Activated naive CD4-positive, alpha-beta T cell treated with anti-CD3 and anti-CD28 coated beads, Interleukin-2, amount 50 U/mL, for 24 hours (primary cell): Measurements from ENCODE around the gene TBC1D22B.
"Not testable (repeated sequence)": the region's sequence is repeated elsewhere in the genome, so short reads cannot be mapped to it uniquely, and the experiment has no call there.

ENCODE experiments used
- H3K27ac Mint-ChIP-seq: one replicate; pipeline ENCODE4 v1.8.0; 2021; ENCODE audit warnings: mild to moderate bottlenecking, mixed read lengths
- H3K27me3 Mint-ChIP-seq: one replicate; pipeline ENCODE4 v1.8.0; 2021; ENCODE audit warnings: mixed read lengths
- H3K36me3 Mint-ChIP-seq: one replicate; pipeline ENCODE4 v1.8.0; 2021; ENCODE audit warnings: mixed read lengths
- H3K4me1 Mint-ChIP-seq: one replicate; pipeline ENCODE4 v1.8.0; 2021; ENCODE audit warnings: mixed read lengths
- H3K4me3 Mint-ChIP-seq: one replicate; pipeline ENCODE4 v1.8.0; 2021; ENCODE audit warnings: mild to moderate bottlenecking, mixed read lengths
- H3K9me3 Mint-ChIP-seq: one replicate; pipeline ENCODE4 v1.8.0; 2021; ENCODE audit warnings: mixed read lengths

TBC1D22B gene

DNA sequence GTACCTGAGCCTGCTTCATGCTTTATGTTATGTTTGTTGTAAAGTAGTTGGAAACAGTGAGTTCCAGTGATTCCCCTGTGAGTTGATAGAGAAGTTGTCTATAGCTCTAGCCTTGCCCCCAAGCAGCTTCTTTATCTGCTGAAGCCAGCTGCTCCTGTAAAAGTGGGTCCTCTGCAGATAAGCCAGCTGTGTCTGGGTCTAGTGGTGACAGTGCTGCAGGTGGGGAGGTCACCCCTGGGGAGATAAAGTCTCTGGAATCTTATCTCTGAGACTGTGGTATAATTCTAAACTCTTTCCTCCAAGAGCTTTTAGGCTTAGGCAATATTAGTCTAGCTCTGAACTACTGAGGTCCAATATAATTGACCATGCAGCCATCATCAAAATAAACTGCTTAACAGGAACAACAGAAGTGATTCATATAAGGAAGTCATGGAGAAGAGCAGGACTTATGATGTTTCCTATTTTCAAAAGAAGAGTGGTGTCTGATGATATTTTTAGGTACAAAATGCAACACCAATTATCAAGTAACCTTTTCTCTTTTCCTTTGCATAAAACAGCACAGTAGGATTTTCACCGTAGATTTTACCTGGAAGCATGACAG lies 44.6 kb downstream of the TBC1D22B start:
- no peak overlapping the region for H3K4me3 Mint-ChIP-seq
- H3K9me3 Mint-ChIP-seq = no peaks in the 10 kb centered on the region
- peaks cover 25% of the 10 kb centered on the region for H3K36me3 Mint-ChIP-seq
- no peaks in the 10 kb centered on the region for H3K4me1 Mint-ChIP-seq
- H3K27ac Mint-ChIP-seq = no peak overlapping the region
- no peaks in the 10 kb centered on the region for H3K27me3 Mint-ChIP-seq

DNA sequence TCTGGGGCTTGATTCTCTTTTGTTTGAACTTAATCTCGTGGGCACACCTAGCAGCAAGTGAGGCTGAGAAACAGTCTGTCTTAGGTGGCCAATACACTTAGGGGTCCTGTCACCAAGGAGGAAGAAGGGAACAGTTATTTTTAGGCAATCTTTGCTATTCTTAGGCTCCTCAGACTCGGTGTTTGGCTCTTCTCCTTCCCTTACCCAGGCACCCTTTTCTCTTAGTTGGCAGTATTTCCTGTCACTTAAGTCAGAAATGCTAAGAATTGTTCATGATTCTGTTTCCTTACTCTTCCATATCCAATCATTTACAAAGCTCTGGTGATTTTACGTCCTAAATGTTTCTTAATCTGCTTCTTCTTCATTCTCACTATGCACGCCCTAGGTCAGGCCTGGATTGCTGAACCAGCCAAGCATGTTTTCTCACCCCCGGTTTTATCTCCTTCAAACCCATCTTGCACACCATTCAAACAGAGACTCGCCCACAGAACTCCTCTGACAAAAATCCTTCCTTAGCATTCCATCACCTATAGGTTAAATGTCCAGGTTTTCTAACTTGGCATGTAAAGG lies 45.6 kb downstream of the TBC1D22B start:
- Mint-ChIP-seq H3K4me3 (no peak overlapping the region), H3K27me3 (no peaks in the 10 kb centered on the region), H3K36me3 (peaks cover 17% of the 10 kb centered on the region), H3K9me3 (no peaks in the 10 kb centered on the region), H3K27ac (no peak overlapping the region), H3K4me1 (no peaks in the 10 kb centered on the region)

DNA sequence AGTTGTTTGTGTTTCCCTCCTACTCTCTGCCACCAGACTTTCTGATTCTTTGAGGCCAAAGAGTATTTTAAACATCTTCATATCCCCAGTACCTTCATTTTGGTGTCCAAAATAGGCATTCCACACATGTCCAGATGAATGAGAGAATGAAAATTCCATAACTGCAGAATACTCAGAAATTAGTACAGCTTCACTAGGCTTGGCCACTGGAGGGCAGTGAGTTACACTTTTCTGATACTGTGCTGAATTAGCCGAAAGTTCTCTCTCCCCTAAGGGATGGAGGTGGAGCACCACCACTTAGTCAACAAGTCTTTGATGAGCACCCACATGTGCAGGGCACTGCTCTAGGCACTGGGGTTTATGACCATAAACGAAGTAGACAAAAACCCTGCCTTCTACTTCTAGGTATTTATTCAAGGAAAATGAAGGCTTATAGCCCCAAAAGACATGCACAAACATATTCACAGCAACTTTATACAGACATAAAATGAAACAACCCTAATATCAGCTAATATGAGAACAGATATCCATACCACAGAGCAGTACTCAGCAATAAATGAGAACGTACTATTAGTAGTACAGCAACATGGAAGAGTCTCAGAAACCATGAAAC lies 46.4 kb downstream of the TBC1D22B start:
- no peaks in the 10 kb centered on the region for H3K27me3 Mint-ChIP-seq
- no peaks in the 10 kb centered on the region for H3K4me1 Mint-ChIP-seq
- no peak overlapping the region for H3K4me3 Mint-ChIP-seq
- H3K9me3 Mint-ChIP-seq = no peaks in the 10 kb centered on the region
- no peak overlapping the region for H3K27ac Mint-ChIP-seq
- H3K36me3 Mint-ChIP-seq = peaks cover 16% of the 10 kb centered on the region

- H3K4me3 Mint-ChIP-seq = no peak overlapping the region
- H3K27ac Mint-ChIP-seq = no peak overlapping the region
- H3K4me1 Mint-ChIP-seq = no peaks in the 10 kb centered on the region
- no peaks in the 10 kb centered on the region for H3K27me3 Mint-ChIP-seq
- H3K36me3 Mint-ChIP-seq = peaks cover 18% of the 10 kb centered on the region
- H3K9me3 Mint-ChIP-seq = no peaks in the 10 kb centered on the region
Observed at GRCh38 chr6:37304766-37305165, 47.2 kb downstream of the TBC1D22B start.

DNA sequence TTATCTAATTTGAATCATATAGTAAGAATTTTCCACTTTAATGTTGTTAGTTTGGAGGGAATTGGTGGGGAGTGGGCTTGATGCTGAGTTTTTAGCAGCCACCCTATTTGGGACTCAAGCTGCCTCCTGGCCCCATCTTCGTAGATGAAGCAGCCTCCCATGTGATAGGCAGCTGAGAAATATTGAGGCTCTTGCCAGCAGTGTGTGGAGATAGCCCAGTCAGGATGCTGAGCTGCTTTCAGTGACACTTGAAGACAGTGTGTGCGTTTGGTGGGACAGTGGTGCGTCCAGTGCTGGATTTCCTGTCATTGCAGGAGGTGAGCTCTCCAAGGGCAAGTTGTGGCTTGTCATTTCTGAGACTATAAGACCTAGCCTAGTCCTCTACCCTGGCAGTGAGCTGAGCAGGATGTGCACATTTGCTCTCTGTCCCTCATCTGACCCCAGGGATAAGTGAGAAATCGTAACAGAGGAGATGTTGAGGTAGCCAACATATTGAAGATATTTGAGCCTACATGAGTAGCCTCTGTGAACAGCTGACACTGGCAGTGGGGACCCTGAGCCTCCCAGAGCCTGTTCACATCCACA lies 48.4 kb downstream of the TBC1D22B start:
- no peaks in the 10 kb centered on the region for H3K4me1 Mint-ChIP-seq
- H3K27me3 Mint-ChIP-seq = no peaks in the 10 kb centered on the region
- H3K36me3 Mint-ChIP-seq = peaks cover 16% of the 10 kb centered on the region
- H3K4me3 Mint-ChIP-seq = no peak overlapping the region
- no peak overlapping the region for H3K27ac Mint-ChIP-seq
- H3K9me3 Mint-ChIP-seq = no peaks in the 10 kb centered on the region

GRCh38 chr6:37306624-37307222 lies 49.2 kb downstream of the TBC1D22B start:
- Mint-ChIP-seq H3K4me1 (no peaks in the 10 kb centered on the region), H3K4me3 (no peak overlapping the region), H3K27ac (no peak overlapping the region), H3K9me3 (no peaks in the 10 kb centered on the region), H3K36me3 (peaks cover 12% of the 10 kb centered on the region), H3K27me3 (no peaks in the 10 kb centered on the region)

- H3K27me3 Mint-ChIP-seq, H3K4me1 Mint-ChIP-seq, H3K27ac Mint-ChIP-seq, H3K9me3 Mint-ChIP-seq, H3K4me3 Mint-ChIP-seq: not testable (repeated sequence)
- H3K36me3 Mint-ChIP-seq = peaks cover 12% of the 10 kb centered on the region
Observed at GRCh38 chr6:37307484-37307883, 49.9 kb downstream of the TBC1D22B start.

GRCh38 chr6:37308069-37308815 lies 50.7 kb downstream of the TBC1D22B start:
- Mint-ChIP-seq H3K27me3 (no peaks in the 10 kb centered on the region), H3K27ac (no peak overlapping the region), H3K9me3 (no peaks in the 10 kb centered on the region), H3K4me3 (no peak overlapping the region), H3K4me1 (no peaks in the 10 kb centered on the region), H3K36me3 (peaks cover 11% of the 10 kb centered on the region)

GRCh38 chr6:37309046-37309445 lies 51.5 kb downstream of the TBC1D22B start:
- H3K27ac Mint-ChIP-seq = no peak overlapping the region
- H3K27me3 Mint-ChIP-seq = no peaks in the 10 kb centered on the region
- no peak overlapping the region for H3K4me3 Mint-ChIP-seq
- no peaks in the 10 kb centered on the region for H3K9me3 Mint-ChIP-seq
- peaks cover 4% of the 10 kb centered on the region for H3K36me3 Mint-ChIP-seq
- H3K4me1 Mint-ChIP-seq = no peaks in the 10 kb centered on the region

DNA sequence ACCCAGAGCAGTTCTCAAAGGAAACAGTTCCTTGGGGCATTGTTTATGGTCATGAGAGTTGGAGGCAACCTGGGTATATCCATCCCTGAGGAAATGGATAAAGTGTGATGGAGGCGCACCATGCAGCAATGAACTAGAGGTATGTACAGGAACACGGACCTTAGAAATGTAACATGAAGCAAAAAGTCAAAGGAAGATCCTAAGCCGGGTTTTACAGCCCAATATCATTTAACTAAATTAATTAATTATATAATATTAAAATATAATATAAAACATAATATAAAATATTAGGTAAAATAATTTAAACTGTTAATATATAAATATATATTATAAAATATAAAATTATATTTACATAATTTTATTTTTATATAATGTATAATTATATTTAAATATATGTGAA lies 52.1 kb downstream of the TBC1D22B start:
- Mint-ChIP-seq H3K27ac (no peak overlapping the region), H3K27me3 (no peaks in the 10 kb centered on the region), H3K4me3 (no peak overlapping the region), H3K36me3 (peaks cover 3% of the 10 kb centered on the region), H3K4me1 (peaks cover 1% of the 10 kb centered on the region), H3K9me3 (no peaks in the 10 kb centered on the region)

- no peaks in the 10 kb centered on the region for H3K27me3 Mint-ChIP-seq
- H3K36me3 Mint-ChIP-seq = peaks cover 3% of the 10 kb centered on the region
- no peaks in the 10 kb centered on the region for H3K9me3 Mint-ChIP-seq
- peaks cover 4% of the 10 kb centered on the region for H3K4me1 Mint-ChIP-seq
- no peak overlapping the region for H3K4me3 Mint-ChIP-seq
- H3K27ac Mint-ChIP-seq = peak overlapping the region; percentile 35
Observed at GRCh38 chr6:37310966-37311365, 53.4 kb downstream of the TBC1D22B start.

DNA sequence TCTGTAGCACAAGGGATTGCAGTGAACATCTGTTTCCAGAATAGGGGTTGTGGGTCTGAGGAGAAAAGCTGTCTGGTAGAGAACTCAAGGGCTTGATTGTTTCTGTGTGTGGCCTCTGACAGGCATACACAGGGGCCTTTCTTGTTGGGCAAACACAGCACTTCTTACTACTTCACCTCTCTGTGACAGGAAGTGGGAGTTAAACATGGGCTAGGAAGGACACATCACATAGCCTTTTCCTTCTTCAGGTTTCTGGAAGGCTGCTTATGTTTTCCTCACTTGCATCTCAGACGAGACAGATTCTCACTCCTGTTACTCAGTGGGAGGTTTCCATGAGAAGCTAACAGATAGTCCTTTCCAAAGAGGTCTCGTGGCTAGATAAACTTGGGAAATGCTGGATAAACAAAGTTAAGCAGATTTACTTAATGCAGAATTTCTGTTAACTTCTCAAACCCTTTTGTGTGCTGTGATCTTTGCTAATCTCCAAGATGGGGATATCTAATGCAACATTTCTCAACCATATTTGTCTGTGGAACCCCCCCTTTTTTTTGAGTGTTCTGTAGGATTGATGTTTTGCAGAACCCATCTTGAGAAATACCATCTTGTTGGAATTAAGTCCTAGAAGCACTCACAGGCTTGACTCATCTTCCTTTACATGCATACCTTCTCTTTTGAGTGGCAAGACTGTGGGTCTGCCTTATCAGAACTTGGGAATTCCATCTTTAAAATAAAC lies 54.3 kb downstream of the TBC1D22B start:
- Mint-ChIP-seq H3K27ac (peak overlapping the region; percentile 46), H3K4me1 (peaks cover 4% of the 10 kb centered on the region), H3K9me3 (no peaks in the 10 kb centered on the region), H3K4me3 (no peak overlapping the region), H3K36me3 (peaks cover 3% of the 10 kb centered on the region), H3K27me3 (no peaks in the 10 kb centered on the region)

GRCh38 chr6:37313723-37314486 lies 56.3 kb downstream of the TBC1D22B start:
- H3K36me3 Mint-ChIP-seq = peaks cover 3% of the 10 kb centered on the region
- H3K27me3 Mint-ChIP-seq = no peaks in the 10 kb centered on the region
- no peak overlapping the region for H3K4me3 Mint-ChIP-seq
- H3K9me3 Mint-ChIP-seq = no peaks in the 10 kb centered on the region
- H3K4me1 Mint-ChIP-seq = peaks cover 4% of the 10 kb centered on the region
- H3K27ac Mint-ChIP-seq = no peak overlapping the region

DNA sequence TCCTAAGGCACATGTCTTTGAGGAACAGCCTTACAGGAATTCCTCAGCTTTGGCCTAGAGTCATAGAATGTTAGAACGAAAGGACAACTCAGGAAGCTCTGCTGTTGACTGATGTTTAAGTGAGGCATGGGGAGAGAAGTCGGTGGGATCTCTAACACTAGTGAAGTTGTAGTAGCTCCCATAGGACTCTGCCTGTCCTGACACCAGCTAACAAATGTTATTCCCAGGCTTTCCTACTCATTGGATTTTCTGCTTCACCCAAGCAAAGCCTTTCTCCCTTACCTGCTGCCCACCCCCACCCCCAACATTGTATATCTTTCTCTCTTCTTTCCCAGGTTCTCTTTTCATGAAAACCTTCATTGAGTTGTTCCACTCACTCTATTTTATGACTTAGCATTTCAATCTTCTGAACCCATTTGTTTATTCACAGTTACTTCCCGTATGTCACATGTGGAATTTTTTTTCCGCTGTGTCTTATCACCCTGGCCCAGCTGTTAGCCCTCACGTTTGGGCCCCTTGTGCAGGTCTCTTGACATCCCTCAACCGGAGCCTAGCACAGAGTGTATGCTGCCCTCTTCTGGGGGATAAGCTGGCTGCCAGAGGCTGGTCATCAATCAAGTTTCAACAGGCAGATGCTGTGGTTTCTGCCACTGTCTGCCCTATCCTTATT lies 57.0 kb downstream of the TBC1D22B start:
- Mint-ChIP-seq H3K4me3 (no peak overlapping the region), H3K9me3 (no peaks in the 10 kb centered on the region), H3K36me3 (peaks cover under 1% of the 10 kb centered on the region), H3K27ac (peak overlapping the region; percentile 0), H3K27me3 (no peaks in the 10 kb centered on the region), H3K4me1 (peaks cover 4% of the 10 kb centered on the region)
